ENCODE measurements around the gene BARD1. TPM values are rescaled to one million over a fixed set of nuclear protein-coding genes. Genes with fewer than 3 reads are reported as not detected.

BARD1 gene
- polyA plus RNA-seq, 2 of the 4 experiments (the other 2 are of a cell fraction): 8.3 to 9.9 TPM

GRCh38 chr2:214816008-214816533 lies 6.6 kb upstream of the BARD1 start:
- Histone ChIP-seq H3K4me1 (no peaks in the 10 kb centered on the region), H3K4me2 (no peak overlapping the region), H3K27ac (no peak overlapping the region), H3K9me3 (no peaks in the 10 kb centered on the region), H3K4me3 (no peak overlapping the region)
- TF ChIP-seq RAD21 (conservative IDR thresholded peaks at IDR 0.05 in 1 of 2, IDR thresholded peaks at IDR 0.05 in 1 of 2): no peak
- ChIA-PET CTCF (no interaction called here), POLR2A (no interaction called here)
- WGBS (ENCODE audit: missing lambda C conversion rate): 29% methylated on average over 1 of the region's 1 CpG
- FAIRE-seq (no peak), DNase-seq (ENCODE audit: low read depth in 1 of 2, low spot score in 1 of 2) (no peak), ATAC-seq (no peak)

GRCh38 chr2:214810671-214811070 lies 1.2 kb upstream of the BARD1 start:
- FAIRE-seq: no peak
- peak overlapping the region; percentile 46; the same call in 2 of the 3 replicates for H3K4me3 ChIP-seq
- POLR2A ChIA-PET: no interaction called here

GRCh38 chr2:214809751-214810564 lies 475 bp upstream of the BARD1 start:
- Histone ChIP-seq H3K9me3 (no peaks in the 10 kb centered on the region), H3K4me2 (peak overlapping the region; percentile 85), H3K4me3 (peak overlapping the region; percentile 88), H3K4me1 (peaks cover 10% of the 10 kb centered on the region; the same call in 2 of the 3 replicates), H3K27ac (peak overlapping the region; percentile 73 to 91)
- TF ChIP-seq JUN (IDR thresholded peaks at IDR 0.05): no peak; a peak in 1 of 5 replicates
- TF ChIP-seq NPAS2 (CRISPR knock-in tag; IDR thresholded peaks at IDR 0.05; ENCODE audit: borderline replicate concordance): no peak
- no peak for TF ChIP-seq SREBF2 (IDR thresholded peaks at IDR 0.05)
- peak; percentile 80 for TF ChIP-seq E2F6 (IDR thresholded peaks at IDR 0.05; ENCODE audit: borderline replicate concordance, low read depth)
- peak; percentile 75 for TF ChIP-seq POLR2A (IDR thresholded peaks at IDR 0.05; ENCODE audit: low read length)
- TF ChIP-seq PHF8 (IDR thresholded peaks at IDR 0.05; ENCODE audit: borderline replicate concordance, low read depth): peak; percentile 76; the same call in 1 of the 2 replicates
- peak; percentile 80 for TF ChIP-seq MAX (IDR thresholded peaks at IDR 0.05)
- ATAC-seq: peak; percentile 89 to 96
- 3% methylated on average over 28 of the region's 63 CpGs for WGBS (ENCODE audit: missing lambda C conversion rate)
- ChIA-PET POLR2A (interaction anchor here (0.6 kb wide), 1 partner anchor 8 kb away, joined by 5 read pairs; no protein-coding TSS in a partner anchor), CTCF (no interaction called here)
- DNase-seq (ENCODE audit: low read depth in 1 of 2, low spot score in 1 of 2): peak; percentile 83 to 98
- no peak for FAIRE-seq

More at GRCh38 chr2:214810671-214811070, 1.2 kb upstream of the BARD1 start:
- no peaks in the 10 kb centered on the region for H3K9me3 ChIP-seq
- CTCF ChIA-PET: no interaction called here
- TF ChIP-seq EHF (CRISPR knock-in tag; IDR thresholded peaks at IDR 0.05) (no peak), HOXA7 (CRISPR knock-in tag; IDR thresholded peaks at IDR 0.05) (no peak), USF2 (IDR thresholded peaks at IDR 0.05) (no peak), SREBF2 (IDR thresholded peaks at IDR 0.05) (no peak), ESRRA (IDR thresholded peaks at IDR 0.05; ENCODE audit: borderline replicate concordance, low read length) (no peak), PBX3 (IDR thresholded peaks at IDR 0.05) (no peak), MAZ (IDR thresholded peaks at IDR 0.05; ENCODE audit: borderline replicate concordance, low read depth, low read length) (no peak), FOSB (CRISPR knock-in tag; IDR thresholded peaks at IDR 0.05) (no peak), RCOR1 (IDR thresholded peaks at IDR 0.05; ENCODE audit: low read depth, low read length) (no peak), SMC3 (IDR thresholded peaks at IDR 0.05) (no peak), RFX5 (IDR thresholded peaks at IDR 0.05) (no peak), NPAS2 (CRISPR knock-in tag; IDR thresholded peaks at IDR 0.05; ENCODE audit: borderline replicate concordance) (no peak), TFCP2L1 (CRISPR knock-in tag; IDR thresholded peaks at IDR 0.05) (no peak), FOSL2 (IDR thresholded peaks at IDR 0.05) (no peak), FOSL2 (CRISPR knock-in tag; IDR thresholded peaks at IDR 0.05) (no peak), POLR2AphosphoS2 (conservative IDR thresholded peaks at IDR 0.05; ENCODE audit: low read length) (no peak)
- peak overlapping the region in 1 of 2 experiments; percentile 83; a peak in 4 of 6 replicates for H3K27ac ChIP-seq
- peaks cover 10% of the 10 kb centered on the region; the same call in 2 of the 3 replicates for H3K4me1 ChIP-seq
- WGBS (ENCODE audit: missing lambda C conversion rate): 96% methylated on average over 14 of the region's 14 CpGs
- H3K4me2 ChIP-seq: peak overlapping the region; percentile 85
- DNase-seq (ENCODE audit: low read depth in 1 of 2, low spot score in 1 of 2) (no peak), ATAC-seq (no peak)

Measured in A549 (cell line).